ENCODE data around the gene TMEM52. TPM values are rescaled to one million over a fixed set of nuclear protein-coding genes. Genes with fewer than 3 reads are reported as not detected.

TMEM52 gene
- total and polyA plus RNA-seq, 2 donors (not counting 3 experiments of a cell fraction or from before 2014, with no cell fraction given): 1.6 to 1.7 TPM

DNA sequence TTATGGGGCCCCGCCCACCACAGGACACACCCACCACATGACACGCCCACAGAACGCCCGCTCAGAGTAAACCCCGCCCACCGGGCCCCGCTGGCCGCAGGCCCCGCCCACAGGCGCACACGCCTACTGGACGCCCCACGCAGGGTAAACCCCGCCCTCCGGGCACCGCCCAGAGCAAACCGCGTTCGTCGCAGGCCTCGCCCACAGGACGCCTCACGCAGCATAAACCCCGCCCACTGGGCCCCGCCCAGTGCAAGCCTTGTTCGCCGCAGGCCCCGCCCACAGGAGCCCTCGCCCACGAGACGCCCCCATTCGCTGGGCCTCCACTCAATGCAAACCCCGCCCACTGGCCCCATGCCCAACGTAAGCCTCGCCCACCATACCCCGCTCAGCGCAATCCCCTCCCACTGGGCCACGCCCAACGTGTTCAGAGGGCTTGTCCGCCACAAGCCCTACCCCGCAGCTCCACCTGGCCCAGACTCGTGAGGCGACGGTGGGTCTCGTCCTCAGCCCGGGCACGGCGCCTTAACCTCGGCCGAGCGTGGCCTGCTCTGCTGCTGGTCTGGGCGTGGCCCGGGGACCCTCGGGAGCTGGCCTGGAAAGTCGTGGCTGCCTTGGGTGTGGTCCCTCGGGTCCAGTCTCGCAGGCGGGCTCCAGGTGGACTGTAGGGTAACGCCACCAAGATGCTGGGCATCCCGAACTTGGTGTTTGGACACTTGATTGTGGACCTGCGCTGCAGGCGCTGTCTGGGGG, 401 bp upstream of the TMEM52 start:
- intact Hi-C loops (cut with micrococcal nuclease): loop anchor here (1.0 to 10.0 kb wide), 2 partner anchors 10 to 215 kb away; no protein-coding TSS in a partner anchor
- peaks cover 5% of the 10 kb centered on the region for H3K4me1 ChIP-seq (ENCODE audit: control insufficient read depth, extremely low read depth, insufficient read depth, low read length)
- H3K36me3 ChIP-seq (ENCODE audit: control insufficient read depth in 2 of 2, extremely low read depth in 1 of 2, insufficient read depth in 2 of 2, low read length in 2 of 2): no peaks in the 10 kb centered on the region
- H4K20me1 ChIP-seq (replicated peaks; ENCODE audit: control insufficient read depth, extremely low read depth, insufficient read depth, low read length): no peaks in the 10 kb centered on the region
- TF ChIP-seq, protein P1, sequence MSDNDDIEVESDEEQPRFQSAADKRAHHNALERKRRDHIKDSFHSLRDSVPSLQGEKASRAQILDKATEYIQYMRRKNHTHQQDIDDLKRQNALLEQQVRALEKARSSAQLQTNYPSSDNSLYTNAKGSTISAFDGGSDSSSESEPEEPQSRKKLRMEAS (IDR thresholded peaks at IDR 0.05; ENCODE audit: insufficient read depth, insufficient read length): peak; percentile 26
- no peak for TF ChIP-seq EZH2 (IDR thresholded peaks at IDR 0.05; ENCODE audit: borderline replicate concordance, low read depth, low read length, severe bottlenecking)
- H3K4me2 ChIP-seq (ENCODE audit: insufficient read depth, low read length): peak overlapping the region; percentile 52
- no peaks in the 10 kb centered on the region for H3K9me3 ChIP-seq (replicated peaks; ENCODE audit: control insufficient read depth, insufficient read depth, low read length)
- peak overlapping the region; percentile 88 for H2AFZ ChIP-seq (ENCODE audit: low read depth, low read length)
- no peaks in the 10 kb centered on the region for H3K9me1 ChIP-seq (replicated peaks; ENCODE audit: control insufficient read depth, extremely low read depth, insufficient read depth, low read length)
- dilution Hi-C loops (cut with MboI; ENCODE audit: extremely low pct_ligation_motif_present, low sequenced_read_pairs): no loop called here
- H3K4me3 ChIP-seq (replicated peaks in 1 of 3; ENCODE audit: insufficient read depth in 1 of 3, low read depth in 1 of 3, low read length in 3 of 3): peak overlapping the region in 2 of 3 experiments; percentile 40 to 42
- peak; percentile 99 for FAIRE-seq
- no peaks in the 10 kb centered on the region for H3K27me3 ChIP-seq (ENCODE audit: control insufficient read depth in 2 of 2, insufficient read depth in 2 of 2, low read length in 2 of 2)
- ChIA-PET POLR2A (no interaction called here), CTCF (interaction anchor here (1.1 kb wide), 1 partner anchor 11 kb away, joined by 4 read pairs; no protein-coding TSS in a partner anchor)
- no TSS peak for BruUV-seq (replicated peaks)
- no peak overlapping the region for H3K9ac ChIP-seq (replicated peaks; ENCODE audit: extremely low read depth, insufficient read depth, low read length)
- no peaks in the 10 kb centered on the region for H3K79me2 ChIP-seq (ENCODE audit: control insufficient read depth, insufficient read depth, low read length)
- peak; percentile 98 for DNase-seq (ENCODE audit: low read depth, low spot score)
- H3K27ac ChIP-seq (ENCODE audit: insufficient read depth, low read depth, low read length): no peak overlapping the region

DNA sequence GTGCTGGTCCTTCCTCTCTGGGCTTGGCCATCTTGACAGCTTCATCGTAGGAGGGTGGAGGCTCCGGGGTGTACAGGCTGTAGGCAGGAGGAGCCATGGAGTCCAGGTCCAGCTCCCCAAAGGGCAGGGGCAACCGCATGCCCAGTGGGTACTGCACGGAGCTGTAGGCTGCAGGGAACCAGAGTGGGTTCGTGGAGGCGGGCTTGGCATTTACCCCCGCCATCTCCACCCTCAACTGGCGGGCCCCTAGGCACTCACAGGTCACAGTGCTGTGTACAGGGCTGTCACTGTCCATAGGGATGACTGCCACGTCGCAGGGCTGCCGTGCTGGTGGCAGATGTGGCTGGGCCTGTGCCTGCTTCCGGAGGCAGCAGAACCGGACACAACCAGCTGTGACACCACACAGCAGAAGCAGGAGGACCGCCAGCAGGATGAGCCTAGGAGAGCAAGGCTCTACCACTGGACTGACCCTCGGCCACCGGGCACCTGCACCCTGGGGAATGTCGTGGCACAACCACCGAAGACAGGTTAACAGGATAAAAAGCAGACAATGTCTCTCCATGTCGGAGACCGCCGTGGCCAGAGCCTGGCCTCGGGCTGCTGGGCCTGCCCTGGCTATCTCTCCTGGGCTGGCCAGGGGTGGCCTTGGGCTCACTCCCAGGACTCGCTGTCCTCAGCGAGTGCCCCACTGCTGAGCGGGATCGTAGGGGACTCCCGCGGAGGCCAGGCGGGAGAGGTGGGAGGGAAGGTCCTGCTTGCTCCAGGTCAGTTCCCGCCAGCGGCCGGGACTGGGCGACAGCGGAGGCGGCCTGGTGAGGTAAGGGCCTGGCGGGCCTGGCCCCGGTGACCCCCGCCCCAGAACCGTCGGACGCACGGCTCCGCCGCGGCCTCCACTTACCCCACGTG, 831 bp downstream of the TMEM52 start:
- no peak for TF ChIP-seq EZH2 (IDR thresholded peaks at IDR 0.05; ENCODE audit: borderline replicate concordance, low read depth, low read length, severe bottlenecking)
- no peak for TF ChIP-seq POLR2AphosphoS5 (IDR thresholded peaks at IDR 0.05; ENCODE audit: insufficient read depth, low read depth, low read length)
- TF ChIP-seq, protein P2, sequence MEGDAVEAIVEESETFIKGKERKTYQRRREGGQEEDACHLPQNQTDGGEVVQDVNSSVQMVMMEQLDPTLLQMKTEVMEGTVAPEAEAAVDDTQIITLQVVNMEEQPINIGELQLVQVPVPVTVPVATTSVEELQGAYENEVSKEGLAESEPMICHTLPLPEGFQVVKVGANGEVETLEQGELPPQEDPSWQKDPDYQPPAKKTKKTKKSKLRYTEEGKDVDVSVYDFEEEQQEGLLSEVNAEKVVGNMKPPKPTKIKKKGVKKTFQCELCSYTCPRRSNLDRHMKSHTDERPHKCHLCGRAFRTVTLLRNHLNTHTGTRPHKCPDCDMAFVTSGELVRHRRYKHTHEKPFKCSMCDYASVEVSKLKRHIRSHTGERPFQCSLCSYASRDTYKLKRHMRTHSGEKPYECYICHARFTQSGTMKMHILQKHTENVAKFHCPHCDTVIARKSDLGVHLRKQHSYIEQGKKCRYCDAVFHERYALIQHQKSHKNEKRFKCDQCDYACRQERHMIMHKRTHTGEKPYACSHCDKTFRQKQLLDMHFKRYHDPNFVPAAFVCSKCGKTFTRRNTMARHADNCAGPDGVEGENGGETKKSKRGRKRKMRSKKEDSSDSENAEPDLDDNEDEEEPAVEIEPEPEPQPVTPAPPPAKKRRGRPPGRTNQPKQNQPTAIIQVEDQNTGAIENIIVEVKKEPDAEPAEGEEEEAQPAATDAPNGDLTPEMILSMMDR (IDR thresholded peaks at IDR 0.05; ENCODE audit: extremely low read depth in 1 of 2, insufficient read depth in 1 of 2, low read depth in 1 of 2, low read length in 2 of 2): no peak
- no peak for TF ChIP-seq FOS (IDR thresholded peaks at IDR 0.05; ENCODE audit: borderline replicate concordance, insufficient read depth, low read length)
- TF ChIP-seq MYC (IDR thresholded peaks at IDR 0.05; ENCODE audit: low read depth, low read length): no peak
- no peak for TF ChIP-seq GATA2 (IDR thresholded peaks at IDR 0.05; ENCODE audit: insufficient read depth, insufficient read length, low read depth, low read length)
- no peak for TF ChIP-seq JUN (IDR thresholded peaks at IDR 0.05; ENCODE audit: borderline replicate concordance, insufficient read depth, insufficient read length, low read depth)
- TF ChIP-seq POLR2A (IDR thresholded peaks at IDR 0.05; ENCODE audit: low read depth, low read length): no peak
- DNase-seq (ENCODE audit: low read depth, low spot score): no peak
- peak overlapping the region; percentile 65 for H2AFZ ChIP-seq (ENCODE audit: low read depth, low read length)
- H3K4me1 ChIP-seq (ENCODE audit: control insufficient read depth, extremely low read depth, insufficient read depth, low read length): peaks cover 5% of the 10 kb centered on the region
- peak overlapping the region in 1 of 3 experiments; percentile 40 for H3K4me3 ChIP-seq (replicated peaks in 1 of 3; ENCODE audit: insufficient read depth in 1 of 3, low read depth in 1 of 3, low read length in 3 of 3)
- no peak overlapping the region for H3K27ac ChIP-seq (ENCODE audit: insufficient read depth, low read depth, low read length)
- intact Hi-C loops (cut with micrococcal nuclease): loop anchor here (10.0 kb wide), 1 partner anchor 217 kb away; no protein-coding TSS in a partner anchor
- H3K9ac ChIP-seq (replicated peaks; ENCODE audit: extremely low read depth, insufficient read depth, low read length): peak overlapping the region; percentile 29
- no peaks in the 10 kb centered on the region for H3K9me3 ChIP-seq (replicated peaks; ENCODE audit: control insufficient read depth, insufficient read depth, low read length)
- no TSS peak for BruUV-seq (replicated peaks)
- ChIA-PET POLR2A (no interaction called here), CTCF (interaction anchor here (2.3 kb wide), 1 partner anchor 10 kb away, joined by 7 read pairs; no protein-coding TSS in a partner anchor)
- H3K79me2 ChIP-seq (ENCODE audit: control insufficient read depth, insufficient read depth, low read length): no peaks in the 10 kb centered on the region
- no peaks in the 10 kb centered on the region for H3K27me3 ChIP-seq (ENCODE audit: control insufficient read depth in 2 of 2, insufficient read depth in 2 of 2, low read length in 2 of 2)
- dilution Hi-C loops (cut with MboI; ENCODE audit: extremely low pct_ligation_motif_present, low sequenced_read_pairs): no loop called here
- no peaks in the 10 kb centered on the region for H4K20me1 ChIP-seq (replicated peaks; ENCODE audit: control insufficient read depth, extremely low read depth, insufficient read depth, low read length)
- FAIRE-seq: no peak
- H3K36me3 ChIP-seq (ENCODE audit: control insufficient read depth in 2 of 2, extremely low read depth in 1 of 2, insufficient read depth in 2 of 2, low read length in 2 of 2): no peaks in the 10 kb centered on the region
- no peaks in the 10 kb centered on the region for H3K9me1 ChIP-seq (replicated peaks; ENCODE audit: control insufficient read depth, extremely low read depth, insufficient read depth, low read length)
- H3K4me2 ChIP-seq (ENCODE audit: insufficient read depth, low read length): peak overlapping the region; percentile 52
